Upper lobe of left lung (tissue), 4 donors: ENCODE measurements around the gene VWA2.

Experiments used
- CTCF ChIP-seq, 6 experiments: fragments of 450-650 bp in 4 of 6; fragments of 200-600 bp in 2 of 6; sonication (generic) in 2 of 6; IDR thresholded peaks; one replicate each; pipeline ENCODE4 v1.5.1; 2016 to 2019; ENCODE audit warnings: antibody characterized with exemption in 6 of 6
- POLR2A ChIP-seq, 4 donors: fragments of 450-650 bp; IDR thresholded peaks; one replicate each; pipeline ENCODE4 v1.5.1; 2016 to 2017; ENCODE audit warnings: antibody characterized with exemption in 4 of 4, mild to moderate bottlenecking in 2 of 4

GRCh38 chr10:114278884-114279191, 39.8 kb downstream of the VWA2 start:
- no peak for TF ChIP-seq CTCF (IDR thresholded peaks at IDR 0.05)
- no peak for TF ChIP-seq POLR2A (IDR thresholded peaks at IDR 0.05)
